Islet of Langerhans (tissue), 1 donor: Measurements from ENCODE around the gene TXNL4A.

Source experiments
- FAIRE-seq: peaks from one replicate; lab custom pipeline; 2011; peaks lifted over from hg19 to GRCh38; lab: Jason Lieb, UNC

TXNL4A gene

DNA sequence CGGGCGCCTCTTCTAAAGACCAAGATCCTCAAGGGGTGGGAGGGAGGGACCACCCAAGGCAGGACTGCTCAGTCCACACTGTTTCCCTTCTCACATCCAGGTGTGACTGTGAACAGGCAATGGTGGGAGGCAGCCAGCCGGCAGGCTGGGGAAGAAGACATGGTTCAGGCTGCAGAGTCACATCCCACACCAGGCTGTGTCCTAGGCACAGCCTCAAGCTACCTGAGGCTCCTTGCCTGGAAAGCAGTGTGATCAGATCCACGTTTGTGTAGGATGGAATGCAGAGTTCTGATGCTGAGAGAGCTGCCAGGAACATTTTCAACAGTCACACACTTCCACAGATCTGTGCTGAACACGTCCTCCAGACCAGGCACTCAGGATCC, 53.3 kb downstream of the TXNL4A start:
- no peak for FAIRE-seq

- FAIRE-seq, result no peak
Measured at GRCh38 chr18:79934311-79935097, 53.9 kb downstream of the TXNL4A start.

DNA sequence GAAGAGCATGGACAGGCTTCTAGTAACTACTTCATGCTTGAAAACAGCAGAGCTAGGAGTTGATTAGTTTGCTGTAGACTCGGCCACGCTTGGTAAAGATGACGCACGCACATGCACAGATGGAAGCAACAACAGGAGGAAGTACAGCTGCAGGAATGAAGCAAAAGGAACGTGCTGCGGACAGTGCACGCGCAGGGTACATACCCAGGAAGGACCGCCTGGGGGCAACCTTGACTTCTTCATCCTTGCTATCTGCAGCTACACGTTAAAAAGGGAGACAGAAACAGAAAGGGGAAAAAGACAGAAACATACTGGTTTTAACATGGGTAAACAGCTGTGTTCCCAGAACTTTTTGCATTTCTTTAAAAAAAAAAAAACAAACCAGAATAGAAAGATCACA, 54.6 kb downstream of the TXNL4A start:
- no peak for FAIRE-seq

- no peak for FAIRE-seq
Measured at GRCh38 chr18:79932907-79933306, 55.5 kb downstream of the TXNL4A start.

- FAIRE-seq, result no peak
Measured at GRCh38 chr18:79931475-79931874, 56.9 kb downstream of the TXNL4A start.

DNA sequence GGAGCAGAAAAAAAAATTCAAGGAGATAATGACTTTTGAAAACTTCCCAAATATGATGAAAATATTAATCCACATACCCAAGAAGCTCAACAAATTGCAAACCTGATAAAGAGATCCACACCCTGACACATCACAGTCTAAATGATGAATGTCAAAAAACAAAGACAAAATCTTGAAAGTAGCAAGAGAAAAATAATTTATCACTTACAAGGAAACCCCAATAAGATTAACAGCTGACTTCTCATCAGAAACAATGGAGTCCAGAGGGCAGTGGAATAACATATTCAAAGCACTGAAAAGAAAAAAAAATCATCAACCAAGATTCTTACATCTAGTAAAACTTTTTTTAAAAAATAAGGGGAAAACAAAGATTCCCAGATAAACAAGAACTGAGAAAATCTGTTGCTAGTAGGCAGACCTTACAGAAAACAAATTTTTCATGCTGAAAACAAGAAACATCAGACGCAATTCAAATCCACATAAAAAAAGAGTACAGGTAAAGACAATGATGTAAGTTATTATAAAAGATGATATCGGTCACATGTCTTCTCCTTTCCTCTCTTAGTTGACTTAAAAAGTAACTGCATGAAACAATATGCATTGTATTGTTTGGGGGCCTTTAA, 58.2 kb downstream of the TXNL4A start:
- FAIRE-seq, result peak; percentile 53

GRCh38 chr18:79928563-79928960, 59.8 kb downstream of the TXNL4A start:
- FAIRE-seq, result no peak

GRCh38 chr18:79927607-79928562, 60.5 kb downstream of the TXNL4A start:
- FAIRE-seq, result no peak

DNA sequence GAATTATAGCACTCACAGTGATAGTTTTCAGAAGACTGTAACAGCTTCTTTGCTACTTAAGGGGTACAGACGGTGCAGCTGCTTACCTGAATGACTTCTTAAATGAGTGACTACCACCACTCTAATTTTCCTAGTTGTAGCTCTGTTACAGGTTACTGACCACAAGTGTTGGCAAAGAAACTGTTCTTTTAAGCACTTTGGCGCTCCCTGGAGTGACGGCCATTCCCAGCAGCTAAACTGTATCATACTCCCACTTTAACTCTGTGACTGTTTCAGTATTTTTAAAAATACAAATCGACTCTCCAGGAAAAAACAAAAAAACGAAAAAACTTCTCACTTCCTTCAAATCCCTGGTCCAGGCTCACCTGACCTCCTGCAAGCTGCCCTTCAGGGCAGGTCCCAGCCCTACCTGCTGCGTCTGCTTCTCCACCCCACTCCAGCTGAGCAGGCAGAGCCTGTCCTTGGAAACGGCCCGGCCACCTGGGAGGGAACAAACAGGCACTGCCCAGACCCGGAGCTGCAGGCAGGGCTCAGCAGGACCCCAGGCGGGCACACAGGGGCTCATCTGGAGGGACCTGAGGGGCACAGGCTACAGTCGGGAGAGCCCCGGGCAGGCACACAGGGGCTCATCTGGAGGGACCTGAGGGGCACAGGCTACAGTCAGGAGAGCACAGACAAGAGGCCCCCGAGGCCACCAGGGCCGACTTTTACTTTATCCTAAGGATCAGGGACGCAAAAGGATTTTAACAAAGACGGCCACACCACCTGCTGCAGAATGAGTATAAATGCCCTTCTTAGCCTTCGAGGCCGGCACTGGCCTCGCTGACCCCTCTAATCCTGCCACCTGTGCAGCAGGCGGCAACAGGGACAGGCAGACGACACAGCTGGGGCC, 61.4 kb downstream of the TXNL4A start:
- no peak for FAIRE-seq

DNA sequence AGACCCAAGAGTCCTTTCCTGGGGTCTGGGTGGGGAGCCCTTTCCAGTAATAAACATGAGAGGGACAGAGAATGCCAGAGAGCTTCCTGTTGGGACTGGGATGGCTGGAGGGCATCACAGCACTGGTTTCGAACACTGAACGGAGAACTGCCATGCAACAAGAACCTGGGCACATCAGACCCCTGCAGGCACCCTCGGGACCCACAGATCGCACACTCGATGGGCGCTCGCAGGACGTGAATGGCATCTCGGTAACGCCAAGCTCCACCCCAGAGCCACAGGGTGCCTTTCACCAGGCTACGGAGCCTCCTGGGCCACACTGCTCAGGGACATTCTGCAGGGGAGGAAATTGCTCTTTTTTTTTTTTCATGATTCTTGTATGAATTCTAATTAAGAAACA, 62.1 kb downstream of the TXNL4A start:
- no peak for FAIRE-seq

DNA sequence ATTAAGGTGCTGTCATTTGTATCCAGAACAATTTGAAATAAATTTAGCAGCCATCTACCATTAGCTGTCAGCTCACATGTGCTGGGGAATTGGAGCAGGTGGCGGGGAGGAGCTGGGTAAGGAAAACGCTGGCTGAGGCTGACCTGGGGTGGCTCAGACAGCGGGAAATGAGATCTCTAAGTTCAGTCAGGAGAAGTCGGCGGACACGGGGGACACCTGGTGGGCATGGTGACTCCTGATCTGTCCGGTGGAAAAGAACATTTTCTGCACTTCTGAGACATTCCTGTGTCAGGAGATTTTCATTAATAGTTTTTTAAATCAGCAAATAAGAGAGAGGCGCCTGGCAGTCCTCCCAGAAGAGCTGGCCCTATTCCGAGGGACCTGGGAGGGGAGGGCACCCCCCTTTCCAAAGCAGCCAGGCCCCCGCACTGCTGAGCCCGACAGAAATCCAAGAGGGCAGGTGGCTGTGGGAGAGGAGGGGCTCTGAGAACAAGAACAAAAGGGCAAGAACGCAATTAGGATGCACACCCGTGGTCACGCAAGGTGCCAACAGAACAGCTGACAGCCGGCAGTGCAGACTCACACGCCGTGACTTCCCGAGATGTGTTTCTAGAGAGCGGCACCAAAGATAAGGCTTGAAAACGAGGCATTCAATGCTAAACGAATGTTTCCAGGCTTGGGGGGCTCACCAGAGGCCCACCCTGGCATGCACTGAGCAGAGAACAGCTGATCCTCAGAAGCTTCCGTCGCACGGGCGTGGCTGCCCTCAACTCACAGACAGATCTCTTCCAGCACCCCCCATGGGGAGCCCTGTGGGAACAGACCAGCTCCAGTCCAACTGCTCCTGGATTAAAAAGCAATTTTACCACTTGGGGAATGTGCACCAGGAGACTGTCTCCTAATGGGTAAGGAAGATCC, 63.3 kb downstream of the TXNL4A start:
- FAIRE-seq, result peak; percentile 51

DNA sequence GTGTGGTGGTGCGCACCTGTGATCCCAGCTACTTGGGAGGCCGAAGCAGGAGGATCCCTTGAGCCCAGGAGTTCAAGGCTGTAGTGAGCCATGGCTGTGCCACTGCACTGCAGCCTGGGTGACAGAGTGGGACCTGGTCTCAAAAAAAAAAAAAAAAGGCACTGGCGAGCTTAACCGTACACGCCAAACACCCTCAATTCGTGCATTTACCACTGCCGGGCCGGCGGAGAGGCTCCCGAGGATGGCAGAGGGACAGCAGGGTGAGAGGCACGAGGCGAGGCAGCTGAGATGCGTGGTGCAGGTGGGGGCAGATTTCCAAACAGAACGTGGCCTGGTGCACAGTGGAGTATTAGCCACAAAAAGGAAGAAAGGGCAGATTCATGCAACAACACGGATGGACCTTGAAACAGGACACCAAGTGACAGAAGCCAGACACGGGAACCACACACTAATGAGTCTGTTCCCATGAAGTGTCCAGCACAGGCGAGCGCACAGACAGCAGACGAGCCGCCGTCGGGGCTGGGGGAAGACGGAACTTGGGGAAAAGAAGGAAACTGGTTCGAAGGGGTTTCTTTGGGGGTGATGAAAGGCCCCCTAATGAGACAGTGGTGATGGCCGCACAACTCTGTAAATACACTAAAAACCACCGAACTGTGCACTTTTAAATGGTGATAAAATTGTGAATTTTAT, 64.3 kb downstream of the TXNL4A start:
- no peak for FAIRE-seq

DNA sequence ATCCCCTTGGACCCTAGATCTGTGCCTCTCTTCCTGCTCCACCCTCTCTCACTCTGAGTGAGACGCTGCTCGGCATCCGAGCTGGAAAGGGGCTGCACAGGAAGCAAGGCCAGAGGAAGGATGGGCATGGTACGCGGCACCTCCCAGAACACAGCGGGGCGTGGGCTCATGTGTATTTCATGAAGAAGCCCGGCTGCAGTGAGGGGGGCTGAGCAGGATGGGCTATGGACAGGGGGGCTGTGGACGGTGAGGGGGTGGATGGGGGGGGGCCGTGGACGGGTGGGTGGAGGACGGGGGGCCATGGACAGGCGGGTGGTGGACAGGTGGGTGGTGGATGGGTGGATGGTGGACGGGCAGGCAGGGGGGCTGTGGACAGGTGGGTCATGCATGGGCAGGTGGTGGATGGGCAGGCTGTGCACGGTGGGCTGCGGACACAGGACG, 65.4 kb downstream of the TXNL4A start:
- FAIRE-seq, result no peak

GRCh38 chr18:79921984-79922965, 66.1 kb downstream of the TXNL4A start:
- FAIRE-seq, result no peak
